Parathyroid adenoma (tissue), 2 donors: ENCODE measurements around the gene COQ8A.

Experiments used
- H2AFZ ChIP-seq: fragments of 300-600 bp; sonication (generic); one replicate; pipeline ENCODE4 v1.7.0; 2017; ENCODE audit warnings: antibody characterized with exemption, mild to moderate bottlenecking
- H3K27ac ChIP-seq: fragments of 300-600 bp; sonication (generic); one replicate; pipeline ENCODE4 v1.7.0; 2017
- H3K27me3 ChIP-seq: fragments of 300-600 bp; sonication (generic); one replicate; pipeline ENCODE4 v1.7.0; 2017; ENCODE audit warnings: low read length; ENCODE audit not compliant: control insufficient read depth, insufficient read depth
- H3K36me3 ChIP-seq: fragments of 300-600 bp; sonication (generic); one replicate; pipeline ENCODE4 v1.7.0; 2017; ENCODE audit warnings: low read length; ENCODE audit not compliant: control insufficient read depth, insufficient read depth
- H3K4me1 ChIP-seq: fragments of 300-600 bp; sonication (generic); one replicate; pipeline ENCODE4 v1.7.0; 2017; ENCODE audit warnings: control low read depth
- H3K4me2 ChIP-seq: fragments of 300-600 bp; sonication (generic); one replicate; pipeline ENCODE4 v1.7.0; 2017; ENCODE audit warnings: low read length
- H3K4me3 ChIP-seq: fragments of 300-600 bp; sonication (generic); one replicate; pipeline ENCODE4 v1.7.0; 2017; ENCODE audit warnings: low read depth, low read length
- H3K79me2 ChIP-seq: fragments of 300-600 bp; sonication (generic); one replicate; pipeline ENCODE4 v1.7.0; 2017; ENCODE audit warnings: control low read depth
- H3K9ac ChIP-seq: fragments of 300-600 bp; sonication (generic); one replicate; pipeline ENCODE4 v1.7.0; 2017; ENCODE audit warnings: mild to moderate bottlenecking
- H3K9me3 ChIP-seq: fragments of 300-600 bp; sonication (generic); one replicate; pipeline ENCODE4 v1.7.0; 2017; ENCODE audit warnings: low read length; ENCODE audit not compliant: control insufficient read depth
- CTCF ChIP-seq: fragments of 300-600 bp; sonication (generic); IDR thresholded peaks from one replicate; pipeline ENCODE4 v1.7.0; 2017; ENCODE audit warnings: antibody characterized with exemption, mild to moderate bottlenecking
- donor health status: primary hyperparathyroidism.

COQ8A gene

GRCh38 chr1:226940029-226940805 is at the start of gene COQ8A:
Gene COQ8A (plus strand): TSS chr1:226940294. CDS start chr1:226961386, 21,092 bp downstream.
- H3K9me3 ChIP-seq: no peaks in the 10 kb centered on the region
- peaks cover 9% of the 10 kb centered on the region for H3K4me1 ChIP-seq
- peak within 1 kb of the TSS; percentile 100 for H3K4me2 ChIP-seq
- no peaks in the 10 kb centered on the region for H3K36me3 ChIP-seq
- TF ChIP-seq CTCF: no peak
- peak within 1 kb of the TSS; percentile 81 for H3K4me3 ChIP-seq
- H3K27me3 ChIP-seq: no peaks in the 10 kb centered on the region
- peaks cover 27% of the 10 kb centered on the region for H3K79me2 ChIP-seq
- peak within 1 kb of the TSS; percentile 95 for H3K27ac ChIP-seq
- H3K9ac ChIP-seq: peak within 1 kb of the TSS; percentile 38
- peak within 1 kb of the TSS; percentile 97 for H2AFZ ChIP-seq

- Histone ChIP-seq H3K4me1 (no peaks in the 10 kb centered on the region), H3K9ac (no peak overlapping the region), H3K4me2 (no peak overlapping the region), H3K36me3 (no peaks in the 10 kb centered on the region), H3K27ac (no peak overlapping the region), H2AFZ (no peak overlapping the region), H3K27me3 (no peaks in the 10 kb centered on the region), H3K9me3 (no peaks in the 10 kb centered on the region), H3K4me3 (no peak overlapping the region), H3K79me2 (no peaks in the 10 kb centered on the region)
- TF ChIP-seq CTCF: no peak
Observed at GRCh38 chr1:226890331-226891108, 49.6 kb upstream of the COQ8A start.

DNA sequence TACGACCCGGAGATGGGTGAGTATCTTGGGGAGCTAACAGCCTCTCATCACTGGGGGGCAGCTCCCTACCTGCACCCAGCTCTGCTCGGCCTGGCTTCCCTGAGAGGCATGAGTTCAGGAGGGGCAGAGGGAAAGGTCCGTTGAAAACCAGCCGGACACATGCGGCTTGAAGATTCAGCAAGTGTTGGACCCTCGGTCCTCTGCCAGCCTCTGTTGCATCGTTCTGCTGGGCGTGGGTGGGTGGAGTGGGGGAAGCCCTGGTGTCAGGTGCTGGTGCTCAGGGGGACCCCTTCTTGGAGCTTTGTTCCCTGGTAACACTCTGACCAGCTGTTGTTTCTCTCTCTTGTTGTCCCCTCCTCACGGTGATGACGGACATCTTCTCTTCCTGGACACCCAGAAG is 48.7 kb upstream of the COQ8A start:
- H3K4me1 ChIP-seq: no peaks in the 10 kb centered on the region
- H3K36me3 ChIP-seq: no peaks in the 10 kb centered on the region
- no peak overlapping the region for H3K27ac ChIP-seq
- no peak overlapping the region for H3K9ac ChIP-seq
- no peak overlapping the region for H2AFZ ChIP-seq
- no peak overlapping the region for H3K4me3 ChIP-seq
- no peak overlapping the region for H3K4me2 ChIP-seq
- H3K9me3 ChIP-seq: no peaks in the 10 kb centered on the region
- H3K27me3 ChIP-seq: no peaks in the 10 kb centered on the region
- H3K79me2 ChIP-seq: no peaks in the 10 kb centered on the region
- TF ChIP-seq CTCF: no peak

- Histone ChIP-seq H3K9ac (no peak overlapping the region), H3K4me1 (no peaks in the 10 kb centered on the region), H3K27me3 (no peaks in the 10 kb centered on the region), H3K4me2 (no peak overlapping the region), H3K36me3 (no peaks in the 10 kb centered on the region), H2AFZ (no peak overlapping the region), H3K9me3 (no peaks in the 10 kb centered on the region), H3K79me2 (no peaks in the 10 kb centered on the region), H3K27ac (no peak overlapping the region), H3K4me3 (no peak overlapping the region)
- TF ChIP-seq CTCF: no peak
Observed at GRCh38 chr1:226891846-226892523, 48.1 kb upstream of the COQ8A start.
